Fibroblast of peridontal ligament (primary cell): ENCODE measurements around the gene UBTD1.
A peak's percentile ranks its signal among the peaks of the same experiment; 100 is the strongest.
"Not testable (repeated sequence)": the region's sequence is repeated elsewhere in the genome, so short reads cannot be mapped to it uniquely, and the experiment has no call there.

Source experiments
- DNase-seq: peaks from one replicate; pipeline ENCODE4 v3.0.0-alpha.2; 2010; ENCODE audit errors: extremely low read depth

UBTD1 gene

DNA sequence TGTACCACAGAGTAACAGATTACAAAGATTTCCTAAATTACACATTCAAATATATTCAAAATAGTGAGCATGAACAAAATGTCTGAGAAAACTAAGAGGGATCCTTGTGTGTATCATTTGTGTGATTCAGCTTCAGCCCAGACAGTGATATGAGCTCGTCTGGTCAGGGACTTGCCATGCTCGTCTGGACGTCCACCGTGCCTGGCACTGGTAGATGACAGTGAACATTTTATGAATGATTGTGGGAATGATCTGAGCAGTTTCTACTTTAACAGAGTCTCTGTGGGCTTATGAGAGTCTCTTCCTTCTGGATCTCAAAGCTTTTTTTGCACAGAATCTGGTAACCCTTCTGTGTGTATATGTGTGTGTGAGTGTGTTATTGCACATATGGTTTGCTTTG lies 39.7 kb downstream of the UBTD1 start:
- no peak for DNase-seq

DNA sequence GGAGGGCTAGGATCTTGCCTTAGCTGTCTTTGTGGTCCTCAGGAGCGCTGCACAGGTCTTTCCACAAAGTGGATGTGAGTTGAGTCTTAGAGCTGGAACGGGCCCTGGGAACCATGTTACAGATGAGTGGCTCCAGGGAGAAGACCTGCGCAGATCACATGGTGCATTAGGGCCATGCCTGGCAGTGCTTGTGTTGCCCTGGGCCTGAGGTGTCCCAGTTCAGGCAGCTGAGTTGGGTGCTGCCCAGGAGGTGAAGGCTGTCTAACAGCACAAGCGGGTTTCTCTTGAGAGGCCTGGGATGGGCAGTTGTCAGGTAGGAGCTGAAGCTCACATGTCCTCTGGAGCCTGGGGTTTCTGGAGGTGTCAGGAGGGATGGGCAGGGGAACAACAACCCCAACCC lies 40.1 kb downstream of the UBTD1 start:
- DNase-seq = no peak

DNA sequence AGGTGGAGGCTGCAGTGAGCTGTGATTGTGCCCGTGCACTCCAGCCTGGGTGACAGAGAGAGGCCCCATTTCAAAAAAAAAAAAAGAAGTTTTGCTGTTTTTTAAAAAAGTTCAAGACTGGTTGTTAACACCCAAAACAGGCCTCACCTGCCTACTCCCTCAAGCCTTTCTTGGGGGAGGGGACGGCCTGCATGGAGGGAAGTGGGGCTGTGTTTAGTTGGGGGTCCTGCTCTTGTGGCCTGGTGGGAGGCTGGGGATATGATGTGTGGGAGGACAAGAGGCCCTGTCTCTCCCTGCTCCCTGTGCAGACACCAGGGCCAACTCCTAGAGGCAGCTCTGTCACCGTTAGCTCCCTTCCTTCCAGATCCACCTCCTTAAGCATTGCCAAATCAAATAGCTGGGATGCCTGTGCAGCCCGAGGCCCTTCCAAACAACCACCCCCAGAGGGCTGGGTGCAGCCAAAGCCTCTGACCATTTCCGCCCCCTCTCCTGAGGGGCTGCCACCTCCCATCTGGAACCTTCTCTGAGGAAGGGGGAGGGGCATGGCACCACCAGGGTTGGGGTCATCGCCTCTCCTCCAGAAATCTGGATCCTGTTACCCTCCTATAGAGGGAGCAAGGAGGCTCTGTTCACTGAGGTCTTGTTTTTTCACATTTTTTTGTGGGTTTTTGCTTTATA lies 40.9 kb downstream of the UBTD1 start:
- peak; percentile 73 for DNase-seq

DNA sequence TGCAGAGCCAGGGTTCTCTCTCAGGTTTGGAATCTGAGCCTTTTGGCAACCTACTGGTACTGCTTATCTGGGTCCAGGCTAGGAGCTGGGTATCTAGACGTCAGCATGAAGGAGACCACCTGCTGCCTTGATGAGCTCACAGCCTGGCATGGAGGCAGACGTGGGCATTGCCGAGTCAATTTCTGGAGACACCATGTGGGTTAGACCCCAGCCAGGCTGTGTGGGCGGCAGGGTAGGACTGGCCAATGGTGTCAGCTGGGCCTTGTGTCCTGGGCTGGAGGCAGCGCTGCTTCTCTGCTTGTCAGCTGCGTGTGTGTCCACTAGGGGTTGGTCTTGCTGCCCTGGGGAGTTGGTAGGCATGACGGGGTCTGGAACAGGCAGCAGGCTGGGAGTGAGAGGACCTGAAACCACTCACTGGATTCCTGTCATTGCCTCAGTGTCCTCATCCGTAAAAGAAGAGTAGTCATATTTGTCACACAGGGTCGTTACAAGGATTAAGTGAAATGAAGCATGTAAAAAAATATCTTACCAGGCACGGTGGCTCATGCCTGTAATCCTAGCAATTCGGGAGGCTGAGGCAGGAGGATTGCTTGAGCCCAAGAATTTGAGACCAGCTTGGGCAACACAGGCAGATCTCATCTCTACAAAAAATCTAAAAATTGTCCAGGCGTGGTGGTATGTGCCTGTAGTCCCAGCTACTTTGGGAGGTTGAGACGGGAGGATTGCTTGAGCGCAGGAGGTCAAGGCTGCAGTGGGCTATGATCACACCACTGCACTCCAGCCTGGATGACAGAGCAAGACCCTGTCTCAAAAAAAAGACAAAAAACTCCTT lies 42.2 kb downstream of the UBTD1 start:
- DNase-seq = no peak

DNA sequence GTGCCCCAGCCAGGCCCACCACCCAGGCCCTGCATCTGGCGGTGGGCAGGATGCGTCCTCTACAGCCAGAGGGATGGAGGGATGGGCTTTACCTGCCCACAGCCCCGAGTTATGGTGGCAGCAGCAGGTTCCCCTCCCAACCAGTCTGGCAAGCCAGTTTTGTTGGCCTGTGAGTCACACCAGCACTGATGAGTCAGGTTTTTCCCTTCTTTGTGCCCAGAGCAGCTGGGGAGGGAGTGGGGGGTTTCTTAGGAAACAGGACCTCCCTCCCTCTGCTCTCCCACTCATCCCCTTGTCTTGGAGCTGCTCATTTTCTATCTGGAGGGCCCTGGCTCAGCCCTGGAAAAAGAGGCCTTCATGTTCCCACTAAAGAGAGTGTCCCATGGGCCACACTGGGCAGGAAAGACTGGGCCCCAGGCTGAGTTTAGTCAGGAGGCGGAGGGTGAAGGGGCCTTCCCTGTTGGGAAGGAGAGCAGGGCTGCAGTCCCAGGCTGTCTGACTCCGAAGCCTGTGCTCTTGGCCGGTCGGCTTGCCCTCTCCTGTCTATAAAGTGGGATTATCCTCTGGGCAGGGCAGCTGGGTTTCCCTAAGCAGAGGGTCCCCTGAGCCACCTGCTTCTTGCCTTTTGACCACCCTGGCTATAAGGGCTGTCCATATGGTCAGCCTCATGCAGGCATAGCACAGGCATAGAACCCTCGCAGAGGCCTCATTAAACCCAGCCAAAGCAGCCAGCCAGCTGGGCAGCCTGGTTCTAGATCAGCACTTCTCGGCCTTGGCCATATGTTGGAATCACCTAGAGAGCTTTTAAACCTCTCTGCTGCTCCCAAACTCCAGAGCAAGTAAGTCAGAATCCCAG lies 43.7 kb downstream of the UBTD1 start:
- DNase-seq = peak; percentile 93

DNA sequence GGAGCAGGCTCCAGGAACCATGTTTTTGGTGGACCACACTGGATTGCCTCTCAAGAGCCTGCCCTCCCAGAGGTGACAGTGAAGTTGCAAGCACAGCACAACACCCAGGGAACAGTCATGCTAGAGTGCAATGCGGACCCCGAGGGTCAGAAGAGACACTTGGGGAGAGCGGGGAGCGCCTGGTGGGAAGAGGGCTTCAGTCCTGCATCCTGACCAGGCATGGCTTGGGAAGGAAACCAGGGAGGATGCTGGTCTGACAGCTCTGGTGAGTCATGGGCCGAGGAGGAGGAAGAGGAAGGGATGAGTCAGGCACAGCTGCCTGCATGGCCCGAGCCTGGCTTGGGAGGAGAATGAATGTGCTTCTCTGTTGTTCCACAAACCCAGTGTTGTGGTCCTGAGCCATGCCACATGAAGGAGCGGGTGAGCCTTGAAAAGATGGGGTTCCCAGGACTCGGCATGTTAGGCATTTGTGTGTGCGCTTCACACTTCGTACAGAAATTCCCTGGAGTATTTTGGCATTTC lies 44.4 kb downstream of the UBTD1 start:
- DNase-seq = peak; percentile 93

DNA sequence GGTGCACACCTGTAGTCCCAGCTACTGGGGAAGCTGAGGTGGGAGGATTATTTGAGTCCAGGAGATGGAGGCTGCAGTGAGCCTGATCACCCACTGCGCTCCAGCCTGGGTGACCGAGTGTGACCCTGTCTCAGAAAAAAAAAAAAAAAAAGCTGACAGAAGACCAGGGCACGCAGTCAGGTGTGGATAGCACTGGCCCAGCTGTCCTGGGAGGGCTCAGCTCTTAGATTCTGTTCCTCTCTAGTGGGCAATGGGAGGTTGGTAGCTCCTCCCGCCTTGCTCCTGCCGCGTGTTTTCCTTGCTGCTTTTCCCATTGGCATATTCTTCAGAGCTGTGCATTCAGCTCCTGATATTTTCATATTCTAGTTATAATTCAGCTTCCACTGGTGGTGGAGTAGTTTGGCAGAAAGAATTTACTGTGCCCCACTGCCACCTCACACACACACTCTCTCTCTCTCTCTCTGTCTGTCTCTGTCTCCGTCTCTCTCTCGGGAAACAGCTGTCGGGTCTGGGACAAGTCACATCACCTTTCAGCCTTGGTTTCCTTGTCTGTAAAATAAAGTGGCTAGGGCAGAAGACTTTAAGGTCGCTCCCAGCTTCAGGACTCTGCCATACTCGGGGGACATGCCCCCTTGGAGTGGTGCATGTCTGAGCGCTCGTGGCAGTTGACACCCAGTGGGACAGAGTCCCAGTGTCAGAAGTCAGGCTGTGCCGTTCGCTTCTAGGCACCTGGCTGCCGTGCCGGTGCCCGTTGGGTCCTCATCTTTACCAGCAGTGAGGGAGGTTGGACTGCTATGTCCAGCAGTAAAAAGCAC lies 47.9 kb downstream of the UBTD1 start:
- no peak for DNase-seq

DNA sequence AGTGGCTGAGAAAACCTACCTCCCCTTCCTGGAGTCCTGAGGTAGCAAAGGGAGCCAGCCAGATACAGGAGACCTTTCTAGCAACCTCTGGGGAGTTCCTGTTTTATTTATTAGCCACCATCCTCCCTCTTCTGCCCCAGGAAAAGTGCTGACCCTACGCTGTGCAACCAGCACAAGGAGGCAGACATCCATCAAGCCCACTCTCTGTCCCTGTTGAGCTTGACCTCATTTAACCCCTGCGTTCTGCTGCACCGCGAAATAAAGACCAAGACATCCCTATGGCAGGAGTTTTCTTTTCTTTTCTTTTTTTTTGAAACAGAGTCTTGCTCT lies 48.5 kb downstream of the UBTD1 start:
- no peak for DNase-seq

DNA sequence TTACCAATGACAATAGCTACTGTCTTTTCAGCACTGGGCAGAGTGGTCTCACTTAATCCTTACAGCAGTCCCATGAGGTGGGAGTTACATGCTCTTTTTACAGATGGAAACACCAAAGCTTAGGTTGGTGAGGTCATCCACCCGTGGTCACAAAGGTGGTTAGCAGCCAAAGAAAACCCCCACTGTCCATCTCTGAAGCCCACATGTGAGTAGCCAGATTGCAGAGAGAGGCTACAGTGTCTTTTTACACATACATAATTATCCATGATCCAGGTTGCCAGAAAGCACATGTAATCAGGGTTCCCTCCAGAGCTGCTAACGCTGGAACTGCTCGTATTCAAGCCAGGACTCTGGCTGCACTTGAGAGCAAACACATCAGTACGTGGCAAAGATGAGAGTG lies 49.2 kb downstream of the UBTD1 start:
- DNase-seq = no peak

DNA sequence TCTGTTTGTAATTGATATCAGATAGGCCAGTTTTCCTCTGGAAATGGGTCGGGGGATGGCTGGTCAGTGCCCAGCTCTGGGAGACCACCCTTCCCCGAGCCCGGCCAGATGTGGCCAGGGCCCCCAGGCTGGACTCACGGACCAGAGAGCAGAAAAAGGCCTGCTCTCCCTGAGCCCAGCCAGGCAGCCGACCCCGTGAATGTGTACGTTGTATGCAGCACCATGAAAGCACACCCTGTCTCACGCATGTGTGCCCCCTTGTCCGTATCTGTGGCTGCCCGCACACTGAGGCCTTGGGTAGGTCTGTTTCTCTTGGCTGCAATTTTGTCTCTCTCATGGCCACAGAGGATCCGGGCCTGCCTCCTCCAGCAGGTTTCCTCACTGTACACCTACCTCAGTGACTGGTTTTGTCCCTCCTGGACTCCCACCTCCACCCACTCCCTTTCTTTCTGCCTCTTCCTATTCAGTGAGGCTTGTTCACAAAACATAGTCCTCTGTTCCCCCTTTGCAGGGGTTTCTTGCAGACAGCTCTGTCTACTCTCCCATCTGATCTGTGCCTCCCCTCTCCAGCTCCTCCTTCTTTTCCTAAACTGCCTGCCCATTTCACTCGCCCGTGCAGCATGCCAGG lies 50.2 kb downstream of the UBTD1 start:
- no peak for DNase-seq

DNA sequence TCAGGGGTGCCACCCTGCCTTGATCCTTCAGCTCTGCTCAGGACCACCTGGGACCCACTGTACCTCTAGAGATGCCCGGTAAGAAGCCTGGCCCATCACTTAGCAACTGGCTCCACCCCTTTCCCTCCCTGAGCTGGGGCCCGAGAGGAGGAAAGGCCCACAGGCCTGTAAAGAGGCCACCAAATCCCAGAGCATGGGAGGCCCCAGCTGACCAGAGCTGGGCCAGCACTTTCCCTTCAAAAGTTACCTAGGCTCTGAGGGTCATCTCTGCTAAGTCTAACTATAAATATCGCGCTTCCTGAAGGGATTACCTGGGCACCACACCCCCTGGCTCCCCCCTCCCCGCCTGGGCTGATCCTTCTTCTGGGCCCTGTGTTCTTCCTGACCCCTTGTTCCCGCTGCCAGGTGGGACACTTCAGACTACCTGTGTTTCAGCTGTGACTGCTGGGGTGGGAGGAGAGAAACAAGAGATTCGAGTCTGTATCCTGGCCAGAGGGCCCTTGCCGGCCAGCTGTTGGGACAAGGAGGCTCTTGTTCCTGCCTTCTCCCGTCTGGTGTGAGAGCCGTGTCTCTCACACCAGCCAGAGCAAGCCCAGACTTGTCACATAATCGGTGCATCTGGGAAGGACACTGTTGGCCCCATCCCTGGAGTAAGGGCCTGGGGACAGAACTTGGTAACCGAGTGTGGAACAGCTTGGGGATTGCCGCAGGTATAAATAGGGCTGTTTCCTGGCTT lies 51.0 kb downstream of the UBTD1 start:
- DNase-seq = no peak

DNA sequence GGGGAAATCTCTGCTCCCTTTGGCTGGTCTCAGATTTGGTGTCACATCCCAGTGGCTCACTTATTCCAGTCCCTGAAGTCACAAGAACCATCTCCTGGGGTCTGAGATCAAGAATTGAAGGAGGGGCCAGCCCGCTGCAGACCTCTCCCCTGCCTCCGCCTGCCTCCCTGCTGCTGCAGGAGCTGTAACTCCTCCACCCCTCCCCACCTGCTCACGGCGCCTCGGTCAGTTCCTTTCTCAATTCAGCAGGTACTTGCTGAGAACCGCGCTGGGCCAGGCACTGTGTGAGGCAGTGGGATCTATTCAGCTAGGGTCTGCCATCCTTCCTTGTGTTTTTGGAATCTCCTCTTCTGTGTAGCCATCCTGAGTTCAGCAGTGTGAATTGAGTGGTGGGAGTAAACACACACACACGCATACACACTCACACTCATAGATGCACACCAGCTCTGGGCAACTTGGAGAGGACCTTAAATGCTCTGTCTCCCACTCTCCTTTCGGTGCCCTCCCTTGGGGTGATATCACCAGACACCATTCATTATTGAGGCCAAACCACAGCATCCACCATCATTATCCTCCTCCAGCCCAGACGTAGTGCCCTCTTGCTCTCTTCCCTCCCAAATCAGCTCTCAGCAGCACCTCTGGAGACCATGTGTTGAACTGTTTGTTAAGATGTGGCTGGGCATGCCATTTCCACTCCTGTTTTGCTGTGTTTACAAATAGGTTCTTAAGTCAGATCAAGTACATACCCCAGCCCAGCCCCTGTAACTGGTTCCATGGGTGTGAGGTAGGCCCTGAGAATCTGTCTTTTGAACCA lies 51.8 kb downstream of the UBTD1 start:
- DNase-seq = no peak

DNA sequence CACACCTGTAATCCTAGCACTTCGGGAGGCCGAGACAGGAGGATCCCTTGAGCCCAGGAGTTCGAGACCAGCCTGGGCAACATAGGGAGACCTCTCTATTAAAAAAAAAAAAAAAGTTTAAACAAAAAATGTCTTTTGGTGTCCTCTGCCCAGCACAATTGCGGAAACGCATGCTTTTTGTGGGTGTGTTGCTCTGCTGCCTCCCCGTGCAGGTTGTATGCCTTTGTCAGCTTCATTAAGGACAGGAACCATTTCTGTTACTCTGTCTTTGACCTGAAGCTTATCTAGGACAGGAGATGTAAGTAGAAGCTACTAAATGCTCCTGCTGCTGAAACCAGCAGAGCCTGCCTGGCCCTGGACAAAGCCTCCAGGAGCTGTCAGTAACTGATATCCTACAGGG lies 52.5 kb downstream of the UBTD1 start:
- no peak for DNase-seq

DNA sequence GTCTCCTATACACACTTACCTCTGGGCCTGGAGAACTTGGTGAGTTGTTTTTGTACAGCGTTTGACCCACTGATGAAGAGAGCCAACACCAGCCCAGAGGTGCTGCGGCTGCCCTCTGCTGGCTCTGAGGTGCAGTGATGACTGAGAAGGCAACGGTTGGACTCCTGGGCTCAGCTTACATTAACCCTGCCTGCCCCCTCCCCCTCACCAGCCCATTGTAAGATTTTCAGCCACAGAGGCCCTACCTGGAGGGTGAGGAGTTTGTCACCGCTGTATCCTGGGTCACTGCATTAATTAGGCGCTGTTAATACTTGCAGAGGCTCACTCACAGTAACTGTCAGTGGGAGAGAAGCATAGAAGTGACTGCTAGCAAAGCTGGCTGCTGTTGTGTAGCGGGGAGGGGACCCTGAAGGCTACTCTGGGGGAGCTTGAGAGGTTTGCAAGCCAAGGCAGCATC lies 54.9 kb downstream of the UBTD1 start:
- peak; percentile 77 for DNase-seq

DNA sequence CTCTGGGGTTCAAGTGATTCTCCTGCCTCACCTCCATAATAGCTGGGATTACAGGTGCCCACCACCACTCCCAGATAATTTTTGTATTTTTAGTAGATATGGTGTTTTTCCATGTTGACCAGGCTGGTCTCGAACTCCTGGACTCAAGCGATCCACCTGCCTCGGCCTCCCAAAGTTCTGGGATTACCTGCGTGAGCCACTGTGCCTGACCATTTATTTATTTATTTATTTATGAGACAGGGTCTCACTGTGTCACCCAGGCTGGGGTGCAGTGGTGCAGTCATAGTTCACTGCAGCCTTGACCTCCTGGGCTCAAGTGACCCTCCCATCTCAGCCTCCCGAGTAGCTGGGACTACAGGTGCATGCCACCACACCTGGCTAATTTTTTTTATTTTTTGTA lies 55.6 kb downstream of the UBTD1 start:
- DNase-seq = not testable (repeated sequence)

DNA sequence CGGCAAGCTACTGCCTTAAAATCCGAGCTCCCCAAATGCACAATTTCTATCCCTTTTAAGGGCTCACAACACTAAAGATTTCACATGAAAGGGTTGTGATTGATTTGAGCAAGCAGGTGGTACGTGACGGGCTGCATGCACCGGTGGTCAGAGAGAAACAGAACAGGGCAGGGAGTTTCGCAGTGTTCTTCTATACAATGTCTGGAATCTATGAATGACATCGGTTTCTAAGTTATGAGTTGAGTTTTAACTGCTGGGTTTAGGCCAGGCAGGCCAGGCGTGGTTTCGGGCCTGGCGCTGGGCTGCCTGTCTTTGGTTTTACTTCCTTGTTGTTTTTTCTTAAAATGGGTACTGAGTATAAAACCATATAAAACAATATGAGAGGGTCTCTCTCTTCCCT lies 56.8 kb downstream of the UBTD1 start:
- not testable (repeated sequence) for DNase-seq

DNA sequence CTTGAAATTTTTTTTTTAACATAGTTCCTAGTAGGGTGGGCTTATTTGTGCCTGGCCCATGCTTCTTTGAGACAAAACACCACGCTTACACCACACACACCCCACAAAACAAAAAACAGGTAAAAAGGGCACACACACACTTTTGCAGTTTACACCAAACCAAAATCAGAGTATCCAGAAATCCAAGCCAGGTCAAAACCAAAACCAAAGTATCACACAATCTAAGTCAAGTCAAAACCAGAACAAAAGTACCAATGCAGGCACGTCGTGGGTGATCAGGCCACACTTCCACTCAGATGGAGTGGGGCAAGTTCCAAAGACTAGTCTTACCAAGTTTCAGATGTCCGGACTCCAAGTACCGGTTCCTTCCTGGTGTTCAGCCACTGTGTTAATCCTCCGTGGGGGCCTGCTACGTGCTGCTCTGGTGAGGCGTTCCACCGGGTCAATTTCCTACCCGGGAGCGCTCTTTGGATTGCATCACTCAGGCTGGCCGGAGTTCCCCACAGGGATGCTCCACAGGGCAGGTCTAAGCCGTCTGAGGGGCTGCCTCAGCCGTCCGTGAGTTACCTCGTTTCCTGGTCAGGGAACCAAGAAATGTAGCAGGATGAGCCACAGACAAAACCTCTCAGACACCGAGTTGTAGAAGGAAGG lies 62.1 kb downstream of the UBTD1 start:
- DNase-seq = not testable (repeated sequence)

DNA sequence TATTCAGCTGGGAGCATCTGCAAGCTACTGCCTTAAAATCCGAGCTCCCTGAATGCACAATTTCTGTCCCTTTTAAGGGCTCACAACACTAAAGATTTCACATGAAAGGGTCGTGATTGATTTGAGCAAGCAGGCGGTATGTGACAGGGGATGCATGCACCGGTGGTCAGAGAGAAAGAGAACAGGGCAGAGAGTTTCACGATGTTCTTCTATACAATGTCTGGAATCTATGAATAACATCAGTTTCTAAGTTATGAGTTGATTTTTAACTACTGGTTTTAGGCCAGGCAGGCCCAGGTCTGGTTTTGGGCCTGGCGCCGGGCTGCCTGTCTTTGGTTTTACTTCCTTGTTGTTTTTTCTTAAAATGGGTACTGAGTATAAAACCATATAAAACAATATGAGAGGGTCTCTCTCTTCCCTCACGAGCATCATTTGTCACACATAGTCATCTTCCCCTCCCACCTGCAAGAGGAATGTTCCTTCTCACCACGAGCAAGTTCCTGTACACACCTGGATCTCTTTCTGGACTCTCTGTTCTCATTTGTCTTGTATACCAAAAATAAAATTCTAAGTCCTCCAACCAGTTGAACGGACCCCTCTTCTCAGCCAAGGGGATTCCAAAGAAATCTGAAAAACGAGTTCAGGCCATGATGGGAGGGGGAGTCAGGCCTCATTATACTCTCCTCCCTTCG lies 62.8 kb downstream of the UBTD1 start:
- not testable (repeated sequence) for DNase-seq
